NCI-H2196 treated with DMSO at 0.1 percent for 48 hours (cell line): Measurements from ENCODE around the gene PIWIL1.

ENCODE experiments used
- DNase-seq: peaks from one replicate; lab custom pipeline; 2025; ENCODE audit not compliant: unreplicated experiment; lab: John Stamatoyannopoulos, UW

The PIWIL1 gene

GRCh38 chr12:130337488-130338303 lies at the start of gene PIWIL1:
Gene PIWIL1 (plus strand): TSS chr12:130337887. CDS start chr12:130342592, 4,705 bp downstream.
- DNase-seq, result no peak

DNA sequence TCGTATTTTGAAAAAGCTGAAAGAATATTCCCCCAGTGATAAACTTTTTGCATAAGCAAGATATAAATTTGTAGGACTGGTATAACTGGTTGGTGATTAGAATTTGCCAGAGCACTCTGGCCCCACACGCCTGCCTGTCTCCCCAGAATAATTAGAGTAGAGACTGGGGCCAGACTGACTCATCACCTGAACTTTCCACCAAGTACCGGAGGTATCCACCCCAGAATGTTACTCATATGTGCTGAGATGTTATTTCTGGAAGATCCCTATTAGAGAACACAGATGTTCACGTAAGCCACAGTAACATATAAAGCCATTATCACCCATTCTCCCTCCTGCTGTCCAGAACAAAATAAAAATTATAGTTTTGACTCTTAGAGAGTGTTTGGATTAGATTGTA lies 49.5 kb upstream of the PIWIL1 start:
- DNase-seq, result no peak

GRCh38 chr12:130288691-130289090 lies 49.0 kb upstream of the PIWIL1 start:
- no peak for DNase-seq

DNA sequence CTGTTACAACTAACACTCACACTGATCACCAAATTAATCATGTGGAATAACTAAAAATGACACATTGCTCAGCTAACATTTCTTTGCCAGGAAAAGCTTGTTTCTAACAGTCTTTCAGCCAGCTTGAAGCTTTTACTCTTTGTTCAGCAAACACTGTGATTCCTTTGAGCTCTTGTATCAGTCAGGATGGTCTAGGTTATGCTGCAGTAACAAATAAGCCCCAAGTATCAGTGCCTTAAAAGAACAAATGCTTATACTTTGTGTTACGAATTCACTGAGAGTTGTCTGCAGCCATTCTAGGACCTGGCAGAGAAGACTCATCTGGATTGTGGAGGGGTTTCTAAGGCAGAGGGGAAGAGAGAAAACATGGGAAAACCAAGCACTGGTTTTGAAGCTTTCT lies 47.6 kb upstream of the PIWIL1 start:
- DNase-seq, result no peak

- no peak for DNase-seq
Measured at GRCh38 chr12:130298322-130299021, 39.2 kb upstream of the PIWIL1 start.

DNA sequence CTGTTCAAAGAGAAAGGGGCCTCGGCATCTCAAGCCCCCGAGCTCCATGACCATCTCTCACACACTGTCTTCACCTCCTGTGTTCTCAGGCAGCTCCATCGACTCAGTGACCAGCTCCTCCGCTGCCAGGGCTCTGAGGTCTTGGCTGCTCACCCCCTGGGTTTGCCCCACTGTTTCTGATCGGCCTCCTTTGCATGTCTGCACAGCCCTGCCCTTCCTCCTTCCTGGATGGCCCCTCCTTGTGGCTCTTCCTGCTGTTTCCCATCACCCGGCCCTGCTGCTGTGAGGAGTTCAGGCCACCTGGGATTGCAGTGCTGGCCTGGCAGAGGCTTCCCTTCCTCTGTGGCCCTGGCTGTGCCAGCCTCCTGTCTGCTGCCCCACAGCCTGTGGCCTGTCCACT lies 38.1 kb upstream of the PIWIL1 start:
- no peak for DNase-seq

- no peak for DNase-seq
Measured at GRCh38 chr12:130300090-130300489, 37.6 kb upstream of the PIWIL1 start.

DNA sequence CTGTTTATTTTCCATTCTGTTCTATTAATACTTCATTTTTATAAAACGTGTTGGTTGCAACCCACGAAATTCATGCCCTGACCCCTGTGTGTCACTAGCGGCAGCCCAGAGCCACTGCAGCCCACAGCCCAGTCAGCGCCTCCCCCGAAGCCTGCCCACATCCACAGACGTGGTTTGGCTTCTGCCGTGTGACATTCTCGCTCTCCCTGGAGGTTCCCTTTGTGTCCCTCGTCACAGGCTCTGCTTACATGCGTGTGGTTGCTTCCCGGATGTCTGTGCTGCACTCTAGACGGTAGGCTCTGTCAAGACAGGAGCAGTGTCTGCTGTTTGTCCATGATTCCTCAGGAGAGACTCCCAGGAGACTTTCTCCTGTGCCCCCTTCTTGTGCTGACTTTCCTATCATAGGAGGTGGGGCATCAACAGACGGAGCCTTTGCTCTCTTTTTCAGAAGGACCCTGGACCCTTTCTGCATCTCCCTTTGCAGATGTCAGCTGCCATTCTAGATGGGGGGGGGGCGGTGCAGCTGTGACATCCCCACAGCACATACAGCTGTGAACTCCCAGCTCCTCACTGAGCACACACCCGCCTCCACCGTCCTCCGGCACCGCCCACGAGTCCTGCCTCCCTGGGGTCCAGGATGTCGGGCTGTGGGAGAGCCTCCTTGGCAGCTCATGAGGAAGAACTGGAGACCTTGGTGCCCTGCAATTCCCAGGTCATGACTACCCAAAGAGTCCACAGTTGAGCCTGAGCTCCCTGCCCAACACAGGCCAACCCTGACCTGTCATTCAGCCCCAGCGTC lies 36.8 kb upstream of the PIWIL1 start:
- DNase-seq, result no peak

DNA sequence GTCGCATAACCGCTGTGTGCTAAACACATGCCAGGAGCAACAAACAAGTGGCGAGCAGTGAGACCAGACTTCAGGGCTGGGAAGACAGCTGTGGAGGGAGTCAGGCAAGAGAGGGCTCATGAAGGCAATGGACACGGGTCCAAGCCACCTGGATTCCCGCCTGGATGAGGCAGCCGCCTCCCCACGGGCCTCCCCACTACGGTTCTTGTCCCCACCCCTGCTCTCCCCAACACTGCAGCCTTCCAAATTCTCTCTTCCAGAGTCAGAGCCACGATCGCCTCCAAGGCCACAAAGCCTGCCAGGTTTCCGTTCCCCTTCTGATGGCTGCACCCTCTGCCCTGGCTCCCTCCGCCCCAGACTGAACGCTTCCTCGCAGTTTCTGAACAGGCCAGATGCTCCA lies 36.1 kb upstream of the PIWIL1 start:
- DNase-seq, result no peak

- DNase-seq, result no peak
Measured at GRCh38 chr12:130303781-130304180, 33.9 kb upstream of the PIWIL1 start.

- no peak for DNase-seq
Measured at GRCh38 chr12:130307859-130308258, 29.8 kb upstream of the PIWIL1 start.

- no peak for DNase-seq
Measured at GRCh38 chr12:130308393-130308792, 29.3 kb upstream of the PIWIL1 start.

DNA sequence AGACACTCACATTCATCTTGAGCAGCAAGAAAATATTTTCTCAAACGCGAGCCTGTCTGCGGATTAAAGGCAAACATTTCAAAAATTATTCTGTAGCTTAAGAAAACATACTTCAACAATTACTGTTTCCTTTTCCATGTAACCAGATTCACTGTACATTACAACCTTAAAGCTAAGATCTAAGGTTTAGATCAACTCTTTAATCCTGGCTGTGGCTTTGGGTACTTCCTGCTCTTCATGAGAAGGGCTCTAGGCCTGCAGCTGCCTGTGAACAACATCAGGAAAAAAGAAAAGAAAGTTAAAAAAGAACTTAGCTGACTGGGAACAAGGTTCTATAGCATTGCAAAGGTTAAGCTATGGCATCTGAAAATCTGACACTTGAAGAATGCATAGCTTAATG lies 21.4 kb upstream of the PIWIL1 start:
- DNase-seq, result no peak

GRCh38 chr12:130320536-130320935 lies 17.2 kb upstream of the PIWIL1 start:
- DNase-seq, result no peak

DNA sequence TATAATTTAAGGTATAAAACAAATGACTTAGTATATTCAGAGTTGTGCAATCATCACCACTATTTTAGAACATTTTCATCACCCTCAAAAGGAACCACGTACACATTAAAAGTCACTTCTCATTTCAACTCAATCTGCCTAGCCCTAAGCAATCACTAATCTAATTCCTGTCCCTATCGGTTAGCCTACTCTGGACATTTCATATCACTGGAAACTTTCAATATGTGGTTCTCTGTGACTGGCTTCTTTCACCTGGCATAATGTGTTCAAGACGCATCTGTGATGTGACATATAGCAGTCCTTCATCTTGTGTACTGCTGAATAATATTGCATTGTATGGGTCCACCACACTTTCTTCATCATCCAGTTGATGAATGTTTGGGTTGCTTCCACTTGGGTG lies 15.4 kb upstream of the PIWIL1 start:
- DNase-seq, result no peak

DNA sequence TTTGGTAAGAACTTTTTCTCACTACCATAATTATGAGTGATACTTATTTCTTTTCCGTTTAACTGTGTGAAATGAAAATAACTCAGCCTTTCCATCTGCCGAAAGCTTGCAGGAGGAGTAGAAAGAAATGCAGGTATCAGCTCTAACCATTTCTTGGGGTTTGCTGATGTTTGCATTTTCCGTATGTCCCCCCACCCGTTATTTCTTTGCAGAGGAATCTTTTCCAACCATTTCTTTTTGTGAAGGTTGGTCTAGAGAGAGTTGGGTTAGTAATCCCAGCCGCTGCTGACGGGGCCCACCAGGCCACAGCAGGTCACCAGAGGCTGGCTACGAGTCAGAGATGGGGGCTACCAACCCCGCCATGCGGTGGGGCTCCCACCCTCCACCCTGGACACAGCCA lies 7.0 kb upstream of the PIWIL1 start:
- DNase-seq, result no peak

DNA sequence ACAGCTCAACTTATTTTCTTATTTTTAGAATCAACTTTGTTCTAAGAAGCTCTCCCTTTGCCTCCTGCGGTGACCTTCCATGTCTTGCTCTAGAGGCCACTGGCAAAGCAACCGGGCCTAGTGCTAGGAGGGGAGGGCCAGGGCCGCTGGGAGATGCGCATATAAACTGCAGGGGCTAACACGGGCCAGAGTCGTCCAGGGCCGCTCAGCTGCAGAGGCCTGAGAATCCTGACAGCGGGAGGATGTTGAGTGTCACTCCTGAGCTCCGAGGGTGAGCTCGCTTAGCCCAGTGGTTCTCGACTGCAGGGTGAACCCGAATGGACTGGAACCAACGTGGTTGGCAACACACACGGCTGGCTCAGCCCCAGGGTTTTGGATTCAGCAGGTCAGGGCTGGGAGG lies 6.5 kb upstream of the PIWIL1 start:
- DNase-seq, result no peak

- no peak for DNase-seq
Measured at GRCh38 chr12:130333341-130333740, 4.3 kb upstream of the PIWIL1 start.

GRCh38 chr12:130334399-130334798 lies 3.3 kb upstream of the PIWIL1 start:
- DNase-seq, result no peak

- no peak for DNase-seq
Measured at GRCh38 chr12:130334937-130335336, 2.8 kb upstream of the PIWIL1 start.

- DNase-seq, result peak; percentile 21
Measured at GRCh38 chr12:130335517-130336392, 1.9 kb upstream of the PIWIL1 start.
